Renal cortex interstitium (tissue), 11 donors: ENCODE measurements around the gene OBSL1. TPM values are rescaled to one million over a fixed set of nuclear protein-coding genes. Genes with fewer than 3 reads are reported as not detected.

ENCODE experiments used
- DNase-seq, 11 donors: peaks; one replicate each; pipeline ENCODE4 v3.0.0-alpha.2; 2013; ENCODE audit warnings: low read depth in 9 of 11, low spot score in 4 of 11; ENCODE audit errors: extremely low read depth in 1 of 11
- polyA plus RNA-seq, 3 donors: library from polyadenylated mRNA; unstranded; fragments of 120-200 nt; gene quantifications; one replicate each; pipeline ENCODE4 v1.2.1, GENCODE V29; 2013; ENCODE audit not compliant: insufficient read length in 3 of 3

Gene OBSL1
- polyA plus RNA-seq, 3 donors: 111 to 199 (median 149) TPM

DNA sequence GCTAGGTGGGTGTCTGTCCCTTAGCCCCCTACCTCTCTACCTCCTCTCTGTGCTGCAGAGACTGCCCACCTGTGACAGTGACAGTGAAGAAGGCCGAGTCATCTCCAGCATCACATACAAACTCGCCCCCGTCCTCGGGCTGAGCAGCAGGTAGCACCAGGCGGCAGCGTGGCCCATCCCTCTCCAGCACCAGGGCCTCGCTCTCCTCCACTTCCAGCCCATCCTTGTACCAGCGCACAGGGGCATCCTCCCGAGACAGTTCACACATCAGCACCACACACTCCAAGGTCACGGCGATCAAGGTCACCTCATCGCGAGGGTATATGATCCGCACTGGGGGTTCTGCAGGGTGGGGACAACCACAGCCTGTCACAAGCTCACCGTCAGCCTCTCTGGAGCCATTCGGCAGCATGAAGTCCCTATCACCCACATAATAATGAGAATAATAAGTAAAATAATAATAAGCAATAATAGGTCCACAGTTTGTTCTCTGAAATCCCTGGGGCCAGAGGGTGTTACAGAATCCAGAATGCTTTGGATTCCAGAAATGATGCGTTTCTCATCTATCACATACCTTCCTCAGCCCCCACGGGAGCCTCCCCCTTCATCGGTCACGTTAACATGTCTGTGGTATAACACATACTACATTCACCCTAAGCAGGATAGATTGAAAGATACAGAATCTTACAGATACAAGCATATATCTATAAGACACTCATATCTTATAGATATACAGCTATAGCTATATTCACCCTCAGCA, 12.0 kb downstream of the OBSL1 start:
- DNase-seq: no peak

DNA sequence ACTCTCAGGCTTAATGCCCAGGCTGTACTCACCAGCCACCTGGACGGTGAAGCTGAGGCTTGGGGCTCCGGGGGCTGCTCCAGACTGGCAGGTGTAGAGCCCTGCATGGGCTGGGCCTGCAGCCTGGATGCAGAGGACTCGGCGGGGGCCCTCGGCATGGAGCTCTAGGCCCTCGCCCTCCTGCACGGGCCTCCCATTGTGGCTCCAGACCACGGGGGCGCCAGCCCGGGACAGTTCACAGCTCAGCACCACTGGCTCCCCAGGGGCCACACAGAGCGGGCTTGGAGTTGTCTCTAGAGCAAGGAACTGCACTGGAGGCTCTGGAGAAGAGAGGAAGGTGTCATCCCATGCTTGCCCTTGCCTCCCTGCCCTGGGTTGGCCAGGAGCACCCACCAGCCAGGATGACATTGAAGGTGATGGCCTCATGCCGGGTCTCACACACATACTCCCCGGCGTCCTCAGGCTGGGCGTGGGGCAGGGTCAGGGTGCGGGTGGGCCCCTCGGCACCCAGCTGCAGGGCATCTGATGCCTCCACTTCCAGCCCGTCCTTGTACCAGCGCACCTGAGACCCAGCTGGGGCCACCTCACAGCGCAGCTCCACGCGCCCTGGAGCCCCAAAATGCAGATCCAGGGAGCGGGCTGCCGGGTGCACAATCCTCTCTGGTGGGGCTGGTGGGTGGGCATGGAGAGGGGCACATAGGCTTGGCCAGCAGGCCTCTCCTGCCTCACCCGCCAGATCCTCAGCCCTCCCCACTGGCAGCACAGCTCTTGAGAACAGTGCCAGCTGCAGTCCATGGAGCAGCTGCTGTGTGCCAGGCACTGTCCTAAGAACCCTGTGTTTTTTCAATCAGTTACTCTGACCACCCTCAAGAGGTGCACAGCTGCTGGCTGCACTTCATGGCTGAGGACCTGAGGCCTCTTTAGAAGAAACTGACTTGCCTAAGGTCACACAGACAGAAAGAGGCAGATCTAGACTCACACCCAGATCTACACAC, 13.3 kb downstream of the OBSL1 start:
- no peak for DNase-seq

DNA sequence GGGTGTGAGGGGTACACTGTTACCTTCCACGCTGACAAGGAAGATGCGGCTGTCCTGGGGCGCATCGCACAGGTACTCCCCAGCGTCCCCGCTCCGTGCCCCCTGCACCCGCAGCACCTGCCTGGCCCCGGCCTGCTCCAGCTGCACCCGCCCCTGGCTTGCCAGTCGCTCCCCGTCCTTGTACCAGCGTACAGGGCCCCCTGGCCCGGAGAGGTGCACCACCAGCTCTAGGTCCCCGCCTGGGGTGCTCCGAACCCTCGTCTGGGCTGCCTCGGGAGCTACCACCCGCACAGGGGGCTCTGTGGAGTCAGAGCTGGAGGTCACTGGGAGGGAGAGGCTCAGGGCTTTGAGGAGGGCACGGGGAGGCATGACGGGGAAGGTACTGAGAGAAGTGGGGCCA, 14.0 kb downstream of the OBSL1 start:
- no peak for DNase-seq

DNA sequence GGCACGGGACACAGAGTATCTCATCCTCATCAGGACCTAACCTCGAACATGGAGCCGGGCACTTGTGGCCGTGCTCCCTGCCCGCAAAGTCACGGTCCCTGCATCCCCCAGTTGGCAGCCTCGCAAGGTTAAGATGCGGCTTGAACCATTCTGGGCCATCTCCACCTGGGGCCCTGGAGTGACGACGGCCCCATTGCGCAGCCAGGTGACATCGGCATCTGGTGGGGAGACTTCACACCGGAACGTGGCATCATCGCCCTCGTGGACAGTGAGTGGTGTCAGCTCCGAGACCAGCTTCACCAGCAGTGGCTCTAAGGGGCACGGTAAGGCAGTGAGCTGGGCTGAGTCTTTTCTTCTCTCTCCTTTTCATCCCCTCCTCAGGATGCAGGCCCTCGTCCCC, 14.9 kb downstream of the OBSL1 start:
- DNase-seq: no peak

DNA sequence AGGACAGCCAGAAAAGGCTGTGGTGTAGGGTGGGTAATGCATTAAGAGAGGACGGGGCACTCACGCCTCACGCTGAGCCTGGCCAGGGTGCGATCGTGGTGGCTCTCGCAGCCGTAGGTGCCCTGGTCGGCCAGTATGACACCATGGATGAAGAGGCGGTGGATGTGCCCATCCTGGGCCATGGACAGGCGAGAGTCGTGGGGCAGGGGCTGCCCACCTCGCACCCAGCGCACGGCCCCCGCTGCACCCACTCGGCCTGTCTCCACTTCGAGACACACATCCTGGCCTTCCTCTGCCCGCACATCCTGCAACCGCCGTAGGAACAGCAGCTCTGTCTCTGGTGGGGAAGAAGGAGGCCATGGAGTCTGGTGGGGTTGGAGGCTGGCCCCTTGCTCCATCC, 15.4 kb downstream of the OBSL1 start:
- DNase-seq: no peak

GRCh38 chr2:219554350-219554749, 17.0 kb downstream of the OBSL1 start:
- no peak for DNase-seq

GRCh38 chr2:219553463-219553963, 17.8 kb downstream of the OBSL1 start:
- DNase-seq: no peak

GRCh38 chr2:219553168-219553417, 18.2 kb downstream of the OBSL1 start:
- no peak for DNase-seq

DNA sequence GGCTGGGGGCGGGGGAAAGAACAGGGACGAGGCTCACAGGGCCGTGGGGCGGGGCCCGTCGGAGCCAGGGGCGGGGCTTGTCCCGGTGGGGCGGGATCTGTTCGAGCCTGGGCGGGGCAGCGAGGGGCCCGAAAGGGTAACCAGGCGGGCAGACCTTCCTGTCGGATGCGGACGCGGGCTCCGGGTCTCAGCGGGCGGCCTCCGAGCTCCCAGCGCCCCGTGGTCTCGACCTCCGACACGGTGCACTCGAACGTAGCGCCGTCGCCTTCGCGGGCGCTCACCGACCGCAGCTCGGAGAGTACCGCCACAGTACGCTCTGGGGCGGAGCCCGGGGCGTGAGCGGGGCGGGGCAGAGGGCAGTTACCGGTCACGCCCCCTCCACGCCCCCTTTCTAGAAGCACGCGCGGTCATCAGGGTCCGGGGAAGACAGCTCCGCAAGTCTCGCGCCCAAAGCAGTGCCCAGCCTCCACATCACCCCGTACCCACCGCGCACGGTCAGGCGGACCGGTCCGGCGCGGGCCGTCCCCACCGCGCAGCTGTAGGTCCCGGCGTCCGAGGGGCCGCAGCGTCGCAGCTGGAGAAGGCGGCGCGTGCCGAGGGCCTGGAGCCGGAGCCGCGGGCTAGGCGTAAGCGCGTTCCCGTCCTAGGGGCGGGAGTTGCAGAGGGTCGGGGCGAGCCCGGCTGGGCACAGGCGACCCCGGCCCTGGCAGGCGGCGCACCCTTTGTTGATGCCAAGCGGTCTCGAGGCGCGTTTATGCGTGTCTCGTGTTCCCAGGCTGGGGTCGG, 18.8 kb downstream of the OBSL1 start:
- peak in 5 of 11 donors; percentile 77 to 82 (median 80) for DNase-seq

DNA sequence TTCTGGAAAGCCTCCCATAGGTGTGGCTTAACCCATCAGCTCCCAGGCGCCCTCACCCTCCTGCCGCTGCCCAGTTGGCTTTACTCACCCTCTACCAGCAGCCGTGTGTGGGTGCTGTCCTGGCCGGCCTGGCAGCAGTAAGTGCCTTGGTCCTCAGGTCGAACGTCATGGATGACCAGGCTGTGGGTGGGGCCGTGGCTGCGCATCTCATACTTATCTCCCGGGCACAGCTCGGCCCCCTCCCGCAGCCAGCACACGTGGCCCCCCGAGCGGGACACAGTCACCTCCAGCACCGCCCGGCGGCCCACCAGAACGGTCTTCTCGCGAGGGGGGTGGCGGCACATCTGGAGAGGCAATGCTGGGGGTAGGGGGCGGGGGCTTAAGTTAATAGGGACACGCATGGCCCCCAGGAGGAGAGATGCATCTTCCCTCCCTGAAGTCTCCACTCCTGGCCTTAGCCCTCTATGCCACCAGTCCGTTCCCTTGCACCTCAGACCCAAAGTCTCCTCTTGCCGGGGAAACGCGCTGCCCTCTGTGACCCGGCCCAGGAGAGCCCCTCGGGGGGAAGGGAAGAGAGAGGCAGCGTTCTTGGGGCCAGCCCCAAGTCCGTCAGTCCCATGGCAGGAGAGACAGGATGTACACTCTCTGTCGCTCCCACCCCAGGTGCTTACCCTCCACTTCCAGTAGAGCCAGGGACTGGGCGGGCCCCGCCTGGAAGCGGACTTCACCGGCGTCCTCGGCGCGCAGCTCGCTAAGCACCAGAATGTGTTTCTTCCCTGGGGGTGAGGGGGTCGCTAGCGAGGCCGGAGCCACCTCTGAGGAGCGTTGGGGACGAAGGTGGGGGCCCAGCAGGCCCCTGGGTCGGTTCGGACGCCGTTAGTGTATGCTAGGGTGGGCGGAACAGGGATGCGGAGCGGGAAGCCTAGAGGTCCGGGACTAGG, 19.6 kb downstream of the OBSL1 start:
- no peak for DNase-seq

- DNase-seq: no peak
Observed at GRCh38 chr2:219549619-219550018, 21.7 kb downstream of the OBSL1 start.

DNA sequence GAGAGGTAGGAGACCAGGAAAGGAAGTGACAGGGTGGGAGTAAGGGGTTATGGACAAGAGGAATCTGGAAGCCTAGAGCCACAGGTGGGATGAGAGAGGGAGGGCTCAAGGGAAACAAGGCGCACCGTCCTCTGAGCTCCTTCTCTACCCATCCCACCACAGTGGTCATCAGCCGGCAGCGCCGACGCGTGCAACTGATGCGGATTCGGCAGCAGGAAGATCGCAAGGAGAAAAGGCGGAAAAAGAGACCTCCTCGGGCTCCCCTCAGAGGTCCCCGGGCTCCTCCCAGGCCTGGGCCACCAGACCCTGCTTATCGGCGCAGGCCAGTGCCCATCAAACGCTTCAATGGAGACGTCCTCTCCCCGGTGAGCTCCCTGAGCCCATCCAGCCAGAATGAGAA, 22.3 kb downstream of the OBSL1 start:
- no peak for DNase-seq

DNA sequence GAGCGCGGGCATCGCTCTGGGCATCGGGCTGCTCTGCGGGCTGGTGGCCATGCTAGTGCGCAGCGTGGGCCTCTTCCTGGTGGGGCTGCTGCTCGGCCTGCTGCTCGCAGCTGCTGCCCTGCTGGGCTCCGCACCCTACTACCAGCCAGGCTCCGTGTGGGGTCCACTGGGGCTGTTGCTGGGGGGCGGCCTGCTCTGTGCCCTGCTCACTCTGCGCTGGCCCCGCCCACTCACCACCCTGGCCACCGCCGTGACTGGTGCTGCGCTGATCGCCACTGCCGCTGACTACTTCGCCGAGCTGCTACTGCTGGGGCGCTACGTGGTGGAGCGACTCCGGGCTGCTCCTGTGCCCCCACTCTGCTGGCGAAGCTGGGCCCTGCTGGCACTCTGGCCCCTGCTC, 23.7 kb downstream of the OBSL1 start:
- DNase-seq: no peak

- no peak for DNase-seq
Observed at GRCh38 chr2:219545943-219546352, 25.4 kb downstream of the OBSL1 start.

GRCh38 chr2:219545295-219545942, 25.9 kb downstream of the OBSL1 start:
- no peak for DNase-seq

GRCh38 chr2:219544567-219544966, 26.8 kb downstream of the OBSL1 start:
- DNase-seq: no peak

- DNase-seq: peak; percentile 93 to 98 (median 97)
Observed at GRCh38 chr2:219543596-219544358, 27.6 kb downstream of the OBSL1 start, which contains the start of the genes CHPF and TMEM198. Gene CHPF (minus strand): TSS chr2:219543809. CDS start chr2:219543538, 271 bp downstream. Gene TMEM198 (plus strand): TSS chr2:219544028. CDS start chr2:219544728, 700 bp downstream.
